HEK293 (cell line): ENCODE measurements around the gene RPS14.

Experiments used
- CTCF ChIP-seq: fragments of 450-650 bp; formaldehyde crosslinking; IDR thresholded peaks from 2 replicates; pipeline ENCODE4 v1.5.1; 2016; ENCODE audit warnings: missing biosample characterization, missing genetic modification characterization
- HOXD13 ChIP-seq: sonication (generic); formaldehyde crosslinking; IDR thresholded peaks from 2 replicates; pipeline ENCODE4 v1.8.0; 2022; ENCODE audit warnings: missing genetic modification reagents, borderline replicate concordance
- KLF7 ChIP-seq: fragments of 450-650 bp; formaldehyde crosslinking; IDR thresholded peaks from 2 replicates; pipeline ENCODE4 v1.5.1; 2016; ENCODE audit warnings: missing biosample characterization, missing genetic modification characterization, borderline replicate concordance
- MZF1 ChIP-seq: fragments of 450-650 bp; formaldehyde crosslinking; IDR thresholded peaks from 2 replicates; pipeline ENCODE4 v1.5.1; 2017; ENCODE audit warnings: missing biosample characterization, missing genetic modification characterization, borderline replicate concordance
- PRDM1 ChIP-seq: fragments of 450-650 bp; formaldehyde crosslinking; IDR thresholded peaks from 2 replicates; pipeline ENCODE4; 2016; ENCODE audit warnings: missing biosample characterization, missing genetic modification characterization
- TCF7L2 ChIP-seq: IDR thresholded peaks from 2 replicates; pipeline ENCODE4 v1.6.1; 2011; ENCODE audit warnings: low read depth, mild to moderate bottlenecking, inconsistent platforms, low read length, moderate library complexity, borderline replicate concordance
- TSHZ1 ChIP-seq: fragments of 450-650 bp; formaldehyde crosslinking; IDR thresholded peaks from 2 replicates; pipeline ENCODE4 v1.5.1; 2016; ENCODE audit warnings: missing biosample characterization, missing genetic modification characterization, borderline replicate concordance
- ZBTB7A ChIP-seq: fragments of 450-650 bp; formaldehyde crosslinking; IDR thresholded peaks from 2 replicates; pipeline ENCODE4 v1.5.1; 2016; ENCODE audit warnings: low read depth, missing biosample characterization, missing genetic modification characterization
- ZFP3 ChIP-seq: fragments of 450-650 bp; formaldehyde crosslinking; IDR thresholded peaks from 2 replicates; pipeline ENCODE4 v1.5.1; 2016; ENCODE audit warnings: low read depth, missing biosample characterization, missing genetic modification characterization
- ZNF398 ChIP-seq: fragments of 450-650 bp; formaldehyde crosslinking; IDR thresholded peaks from 2 replicates; pipeline ENCODE4 v1.5.1; 2017; ENCODE audit warnings: missing biosample characterization, missing genetic modification characterization
- ZNF423 ChIP-seq: fragments of 450-650 bp; formaldehyde crosslinking; IDR thresholded peaks from 2 replicates; pipeline ENCODE4 v1.5.1; 2016; ENCODE audit warnings: missing biosample characterization, missing genetic modification characterization
- ZNF677 ChIP-seq: fragments of 450-650 bp; IDR thresholded peaks from 2 replicates; pipeline ENCODE4 v1.5.0; 2018; ENCODE audit warnings: missing biosample characterization, mild to moderate bottlenecking, missing genetic modification characterization, moderate library complexity
- ZSCAN5A ChIP-seq: fragments of 450-650 bp; formaldehyde crosslinking; IDR thresholded peaks from 2 replicates; pipeline ENCODE4 v1.5.1; 2016; ENCODE audit warnings: missing biosample characterization, missing genetic modification characterization

GRCh38 chr5:150498971-150499370 is 49.4 kb upstream of the RPS14 start:
- TF ChIP-seq CTCF (tag by site-specific recombination) (no peak), ZSCAN5A (tag by site-specific recombination) (no peak), TCF7L2 (no peak), HOXD13 (CRISPR knock-in tag) (no peak), ZBTB7A (no peak), PRDM1 (no peak), MZF1 (no peak), ZNF423 (tag by site-specific recombination) (no peak), ZFP3 (tag by site-specific recombination) (no peak), KLF7 (tag by site-specific recombination) (no peak), TSHZ1 (tag by site-specific recombination) (no peak), ZNF398 (tag by site-specific recombination) (no peak), ZNF677 (tag by site-specific recombination) (no peak)
